GM12892 (cell line): ENCODE results near the gene PNLIPRP3.

Experiments used
- POLR2A ChIP-seq: IDR thresholded peaks from 2 replicates; pipeline ENCODE4 v1.6.1; 2011; ENCODE audit warnings: low read depth, low read length, control low read depth
- POLR2AphosphoS5 ChIP-seq: IDR thresholded peaks from 2 replicates; pipeline ENCODE4 v1.6.1; 2011; ENCODE audit warnings: low read depth, low read length, control low read depth

GRCh38 chr10:116490028-116490662 is 62.5 kb downstream of the PNLIPRP3 start:
- TF ChIP-seq POLR2AphosphoS5 (no peak), POLR2A (no peak)
